ENCODE data around the gene KRTAP10-10. TPM values are rescaled to one million over a fixed set of nuclear protein-coding genes. Genes with fewer than 3 reads are reported as not detected.
"Not testable (repeated sequence)": the region's sequence is repeated elsewhere in the genome, so short reads cannot be mapped to it uniquely, and the experiment has no call there.

KRTAP10-10 gene
- total RNA-seq, 1 experiment from 2014 or later, result not detected

GRCh38 chr21:44671911-44672310 is 34.8 kb downstream of the KRTAP10-10 start:
- no peak for DNase-seq (ENCODE audit: extremely low read depth, low read depth)

GRCh38 chr21:44677881-44678280 is 40.7 kb downstream of the KRTAP10-10 start:
- DNase-seq (ENCODE audit: extremely low read depth, low read depth), result no peak

GRCh38 chr21:44681152-44681551 is 44.0 kb downstream of the KRTAP10-10 start:
- DNase-seq (ENCODE audit: extremely low read depth, low read depth), result no peak

GRCh38 chr21:44681861-44682579 is 44.9 kb downstream of the KRTAP10-10 start, which contains the start of gene KRTAP12-1:
Gene KRTAP12-1 (minus strand): TSS chr21:44682163. CDS start chr21:44682123, 40 bp downstream.
- no peak for DNase-seq (ENCODE audit: extremely low read depth, low read depth)

- DNase-seq (ENCODE audit: extremely low read depth, low read depth), result no peak
These were observed 45.5 kb downstream of the KRTAP10-10 start for GRCh38 chr21:44682580-44683151.

- DNase-seq (ENCODE audit: extremely low read depth, low read depth), result no peak
These were observed 46.9 kb downstream of the KRTAP10-10 start for GRCh38 chr21:44684077-44684476.

- DNase-seq (ENCODE audit: extremely low read depth, low read depth), result no peak
These were observed 47.3 kb downstream of the KRTAP10-10 start for GRCh38 chr21:44684483-44684882.

GRCh38 chr21:44685050-44685449 is 47.9 kb downstream of the KRTAP10-10 start:
- DNase-seq (ENCODE audit: extremely low read depth, low read depth), result not testable (repeated sequence)

GRCh38 chr21:44686000-44686781 is 49.0 kb downstream of the KRTAP10-10 start:
- no peak for DNase-seq (ENCODE audit: extremely low read depth, low read depth)

GRCh38 chr21:44686843-44687561 is 49.8 kb downstream of the KRTAP10-10 start:
- DNase-seq (ENCODE audit: extremely low read depth, low read depth), result no peak

GRCh38 chr21:44687671-44688070 is 50.5 kb downstream of the KRTAP10-10 start:
- DNase-seq (ENCODE audit: extremely low read depth, low read depth), result no peak

Small RNAs within 50 kb of the gene (small RNA-seq; reads per million reads assigned to genes)
- 0 reads per million in 2 experiments for gene KRTAP12-6P

Other genes with a start within 250 kb of the KRTAP10-10 start
- gene LRRC3, start 181.8 kb upstream of the KRTAP10-10 start, total RNA-seq (2014; rRNA removed; shearing (Covaris generic)), result 0.47 and 0.92 TPM in 2 replicates
- gene KRTAP10-1, start 97.2 kb upstream of the KRTAP10-10 start, total RNA-seq (2014; rRNA removed; shearing (Covaris generic)), result not detected in 2 replicates
- gene KRTAP10-2, start 85.9 kb upstream of the KRTAP10-10 start, total RNA-seq (2014; rRNA removed; shearing (Covaris generic)), result not detected in 2 replicates
- not detected in 2 replicates for gene KRTAP10-3, start 78.6 kb upstream of the KRTAP10-10 start, total RNA-seq (2014; rRNA removed; shearing (Covaris generic))
- not detected in 2 replicates for gene KRTAP10-4, start 63.6 kb upstream of the KRTAP10-10 start, total RNA-seq (2014; rRNA removed; shearing (Covaris generic))
- not detected in 2 replicates for gene KRTAP10-5, start 56.8 kb upstream of the KRTAP10-10 start, total RNA-seq (2014; rRNA removed; shearing (Covaris generic))
- not detected in 2 replicates for gene KRTAP10-6, start 44.9 kb upstream of the KRTAP10-10 start, total RNA-seq (2014; rRNA removed; shearing (Covaris generic))
- not detected in 2 replicates for gene KRTAP10-7, start 36.8 kb upstream of the KRTAP10-10 start, total RNA-seq (2014; rRNA removed; shearing (Covaris generic))
- not detected in 2 replicates for gene KRTAP10-8, start 25.3 kb upstream of the KRTAP10-10 start, total RNA-seq (2014; rRNA removed; shearing (Covaris generic))
- gene KRTAP10-9, start 10.3 kb upstream of the KRTAP10-10 start, total RNA-seq (2014; rRNA removed; shearing (Covaris generic)), result not detected in 2 replicates
- not detected in 2 replicates for gene KRTAP10-11, start 9.1 kb downstream of the KRTAP10-10 start, total RNA-seq (2014; rRNA removed; shearing (Covaris generic))
- not detected in 2 replicates for gene KRTAP12-4, start 17.3 kb downstream of the KRTAP10-10 start, total RNA-seq (2014; rRNA removed; shearing (Covaris generic))
- gene KRTAP12-3, start 20.6 kb downstream of the KRTAP10-10 start, total RNA-seq (2014; rRNA removed; shearing (Covaris generic)), result not detected in 2 replicates
- gene KRTAP12-2, start 29.6 kb downstream of the KRTAP10-10 start, total RNA-seq (2014; rRNA removed; shearing (Covaris generic)), result not detected in 2 replicates
- not detected in 2 replicates for gene KRTAP12-1, start 44.8 kb downstream of the KRTAP10-10 start, total RNA-seq (2014; rRNA removed; shearing (Covaris generic))
- gene KRTAP10-12, start 59.8 kb downstream of the KRTAP10-10 start, total RNA-seq (2014; rRNA removed; shearing (Covaris generic)), result not detected in 2 replicates
- 0.02 TPM in 1 of 2 replicates, not detected in the other for gene TSPEAR, start 74.2 kb downstream of the KRTAP10-10 start, total RNA-seq (2014; rRNA removed; shearing (Covaris generic))
- gene UBE2G2, start 164.5 kb downstream of the KRTAP10-10 start, total RNA-seq (2014; rRNA removed; shearing (Covaris generic)), result 66.5 and 76.3 TPM in 2 replicates
- gene SUMO3, start 180.7 kb downstream of the KRTAP10-10 start, total RNA-seq (2014; rRNA removed; shearing (Covaris generic)), result 50.5 and 52.1 TPM in 2 replicates
- 139 and 145 TPM in 2 replicates for gene PTTG1IP, start 236.3 kb downstream of the KRTAP10-10 start, total RNA-seq (2014; rRNA removed; shearing (Covaris generic))

Measured in NCI-H460 (cell line).